ENCODE measurements around the gene GIMAP8.

The GIMAP8 gene

DNA sequence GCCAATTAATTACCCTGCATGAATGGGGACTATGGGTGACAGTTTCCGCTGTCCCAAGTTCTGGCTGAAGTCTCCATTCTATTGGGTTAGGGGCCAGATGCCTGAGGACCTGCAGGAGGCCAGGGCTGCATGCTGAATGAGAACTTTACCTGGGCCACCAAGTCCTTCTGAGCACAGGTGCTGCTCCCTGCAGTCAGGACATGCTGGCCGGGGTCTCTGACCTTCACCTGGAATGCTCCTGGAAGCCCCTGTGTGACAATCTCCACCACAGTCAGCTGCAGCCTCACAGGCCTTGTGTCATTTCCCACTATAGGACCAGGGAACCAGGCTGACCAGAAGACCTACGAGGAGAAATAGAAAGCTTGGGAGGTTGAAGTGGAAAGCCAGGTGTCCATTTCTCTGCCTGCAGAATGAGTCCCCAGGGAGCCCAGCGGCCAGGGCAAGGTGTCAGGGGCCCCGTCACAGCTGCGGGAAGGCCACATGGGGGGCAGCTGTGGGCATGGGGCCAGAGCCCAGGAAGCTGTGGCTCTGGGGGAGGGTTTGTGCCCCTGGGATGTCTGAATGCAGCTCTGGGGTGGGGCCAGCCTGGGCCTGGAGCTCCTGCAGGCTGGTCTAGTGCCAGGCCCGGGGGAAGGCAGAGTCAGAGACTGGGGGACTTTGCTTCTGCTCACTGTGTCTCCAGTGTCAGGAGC lies 5.6 kb upstream of the GIMAP8 start:
- TF ChIP-seq EZH2phosphoT487 (IDR thresholded peaks at IDR 0.05; ENCODE audit: low read length) (no peak), EZH2 (optimal IDR thresholded peaks at IDR 0.05; ENCODE audit: low read depth, low read length) (no peak)
- TF ChIP-seq, protein P1, sequence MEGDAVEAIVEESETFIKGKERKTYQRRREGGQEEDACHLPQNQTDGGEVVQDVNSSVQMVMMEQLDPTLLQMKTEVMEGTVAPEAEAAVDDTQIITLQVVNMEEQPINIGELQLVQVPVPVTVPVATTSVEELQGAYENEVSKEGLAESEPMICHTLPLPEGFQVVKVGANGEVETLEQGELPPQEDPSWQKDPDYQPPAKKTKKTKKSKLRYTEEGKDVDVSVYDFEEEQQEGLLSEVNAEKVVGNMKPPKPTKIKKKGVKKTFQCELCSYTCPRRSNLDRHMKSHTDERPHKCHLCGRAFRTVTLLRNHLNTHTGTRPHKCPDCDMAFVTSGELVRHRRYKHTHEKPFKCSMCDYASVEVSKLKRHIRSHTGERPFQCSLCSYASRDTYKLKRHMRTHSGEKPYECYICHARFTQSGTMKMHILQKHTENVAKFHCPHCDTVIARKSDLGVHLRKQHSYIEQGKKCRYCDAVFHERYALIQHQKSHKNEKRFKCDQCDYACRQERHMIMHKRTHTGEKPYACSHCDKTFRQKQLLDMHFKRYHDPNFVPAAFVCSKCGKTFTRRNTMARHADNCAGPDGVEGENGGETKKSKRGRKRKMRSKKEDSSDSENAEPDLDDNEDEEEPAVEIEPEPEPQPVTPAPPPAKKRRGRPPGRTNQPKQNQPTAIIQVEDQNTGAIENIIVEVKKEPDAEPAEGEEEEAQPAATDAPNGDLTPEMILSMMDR (IDR thresholded peaks at IDR 0.05; ENCODE audit: low read length), result no peak
- no peak overlapping the region for H3K9ac ChIP-seq (ENCODE audit: low read length)

DNA sequence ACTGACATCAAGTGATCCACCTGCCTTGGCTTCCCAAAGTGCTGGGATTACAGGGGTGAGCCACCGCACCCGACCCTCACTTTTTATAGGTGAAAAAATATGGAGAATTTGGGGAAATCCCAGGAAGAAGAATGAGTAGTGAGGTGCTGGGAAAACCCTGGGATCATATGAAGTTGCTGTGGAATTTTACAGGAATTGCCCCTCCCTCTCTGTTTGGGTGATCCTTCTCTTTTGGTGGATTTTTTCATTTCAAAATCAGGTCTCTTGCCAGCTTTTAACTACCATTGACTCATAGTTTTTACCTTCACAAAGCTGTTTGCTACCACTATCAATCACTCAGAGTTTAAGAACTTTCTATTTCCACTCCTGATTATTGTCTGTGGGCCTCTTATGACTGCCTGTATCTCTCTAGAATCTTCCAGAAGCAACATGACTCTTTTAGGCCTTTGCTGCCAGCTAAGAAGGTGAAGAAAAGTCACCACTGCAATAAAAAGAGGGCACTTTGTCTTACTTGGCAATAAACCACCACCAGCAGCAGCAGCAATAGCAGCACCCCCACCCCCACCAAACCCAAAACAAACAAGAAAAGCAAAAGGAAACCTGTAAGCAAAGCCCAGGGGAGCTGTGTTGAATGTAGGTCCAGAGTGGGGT lies 4.0 kb upstream of the GIMAP8 start:
- no peaks in the 10 kb centered on the region for H3K27me3 ChIP-seq (replicated peaks; ENCODE audit: insufficient read depth, low read length)
- H3F3A ChIP-seq (ENCODE audit: insufficient read depth, low read length), result no peaks in the 10 kb centered on the region
- H3K9me3 ChIP-seq (replicated peaks; ENCODE audit: insufficient read depth, low read length), result no peaks in the 10 kb centered on the region
- H2AFZ ChIP-seq (ENCODE audit: low read length), result no peak overlapping the region
- TF ChIP-seq EZH2 (optimal IDR thresholded peaks at IDR 0.05; ENCODE audit: low read depth, low read length) (no peak), EZH2phosphoT487 (IDR thresholded peaks at IDR 0.05; ENCODE audit: low read length) (no peak)
- TF ChIP-seq, protein P1 (IDR thresholded peaks at IDR 0.05; ENCODE audit: low read length), result no peak
- H3K9ac ChIP-seq (ENCODE audit: low read length), result no peak overlapping the region
- DNase-seq, result no peak
- peaks cover 10% of the 10 kb centered on the region for H3K4me1 ChIP-seq (ENCODE audit: low read length)
- H3K79me2 ChIP-seq (ENCODE audit: low read length), result peaks cover 15% of the 10 kb centered on the region
- H3K9me2 ChIP-seq (replicated peaks; ENCODE audit: insufficient read depth, low read length), result no peaks in the 10 kb centered on the region
- no peak overlapping the region for H3K4me3 ChIP-seq (ENCODE audit: low read length)
- no peak overlapping the region for H3K27ac ChIP-seq (ENCODE audit: low read length)
- H4K20me1 ChIP-seq (ENCODE audit: insufficient read depth, low read length), result no peaks in the 10 kb centered on the region
- H3K36me3 ChIP-seq (replicated peaks; ENCODE audit: insufficient read depth, low read length), result peaks cover 8% of the 10 kb centered on the region; the same call in 1 of the 2 replicates
- H3K4me2 ChIP-seq (ENCODE audit: low read depth, low read length), result no peak overlapping the region

More for the DNA sequence above, 5.6 kb upstream of the GIMAP8 start:
- no peak for DNase-seq
- Histone ChIP-seq H3F3A (ENCODE audit: insufficient read depth, low read length) (no peaks in the 10 kb centered on the region), H2AFZ (ENCODE audit: low read length) (no peak overlapping the region), H3K9me3 (replicated peaks; ENCODE audit: insufficient read depth, low read length) (no peaks in the 10 kb centered on the region), H3K9me2 (replicated peaks; ENCODE audit: insufficient read depth, low read length) (no peaks in the 10 kb centered on the region), H3K4me3 (ENCODE audit: low read length) (no peak overlapping the region), H3K27ac (ENCODE audit: low read length) (no peak overlapping the region), H3K79me2 (ENCODE audit: low read length) (peaks cover 30% of the 10 kb centered on the region), H4K20me1 (ENCODE audit: insufficient read depth, low read length) (no peaks in the 10 kb centered on the region), H3K4me2 (ENCODE audit: low read depth, low read length) (no peak overlapping the region), H3K36me3 (replicated peaks; ENCODE audit: insufficient read depth, low read length) (peaks cover 12% of the 10 kb centered on the region), H3K27me3 (replicated peaks; ENCODE audit: insufficient read depth, low read length) (no peaks in the 10 kb centered on the region), H3K4me1 (ENCODE audit: low read length) (peaks cover 12% of the 10 kb centered on the region)

DNA sequence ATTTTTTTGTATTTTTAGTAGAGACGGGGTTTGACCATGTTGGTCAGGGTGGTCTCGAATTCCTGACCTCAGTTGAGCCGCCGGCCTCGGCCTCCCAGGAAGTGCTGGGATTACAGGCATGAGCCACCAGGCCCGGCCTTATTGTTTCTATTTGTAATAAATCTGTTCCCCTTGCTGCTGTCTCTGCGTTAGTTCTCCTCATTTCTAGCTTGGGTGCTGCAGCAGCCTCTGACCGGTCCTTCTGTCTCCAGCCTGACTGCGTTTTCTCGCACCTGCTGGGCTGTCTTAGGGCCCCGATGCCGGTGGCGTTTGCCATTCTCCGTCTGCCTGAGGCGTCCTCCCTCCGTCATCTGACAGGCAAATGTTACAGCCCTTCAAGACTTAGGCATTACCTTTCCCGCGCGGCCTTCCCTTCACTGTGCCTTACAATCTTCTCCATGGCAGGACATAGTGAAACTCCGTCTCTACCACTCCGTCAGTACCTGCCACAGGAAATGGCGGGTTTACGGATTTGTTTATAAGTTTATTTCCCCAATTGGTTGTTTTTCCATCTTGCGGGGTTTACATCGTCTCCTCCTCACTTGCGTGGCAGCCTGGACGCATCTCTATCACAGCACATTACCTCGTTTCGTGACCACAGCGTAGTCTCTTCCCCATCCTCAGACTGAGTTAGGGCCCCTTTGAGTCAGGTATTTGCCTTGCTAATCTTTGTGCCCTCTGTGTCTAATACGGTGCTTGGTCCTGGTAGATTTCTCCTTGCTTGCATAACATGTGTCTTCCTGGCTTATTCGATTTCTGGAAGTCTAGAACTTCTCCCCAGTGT lies 2.3 kb upstream of the GIMAP8 start:
- H3K9me3 ChIP-seq (replicated peaks; ENCODE audit: insufficient read depth, low read length), result no peaks in the 10 kb centered on the region
- H3K9me2 ChIP-seq (replicated peaks; ENCODE audit: insufficient read depth, low read length), result no peaks in the 10 kb centered on the region
- no peak overlapping the region for H3K4me3 ChIP-seq (ENCODE audit: low read length)
- no peaks in the 10 kb centered on the region for H3K36me3 ChIP-seq (replicated peaks; ENCODE audit: insufficient read depth, low read length)
- no peak overlapping the region for H2AFZ ChIP-seq (ENCODE audit: low read length)
- H3K79me2 ChIP-seq (ENCODE audit: low read length), result no peaks in the 10 kb centered on the region
- no peaks in the 10 kb centered on the region for H3K27me3 ChIP-seq (replicated peaks; ENCODE audit: insufficient read depth, low read length)
- H4K20me1 ChIP-seq (ENCODE audit: insufficient read depth, low read length), result no peaks in the 10 kb centered on the region
- no peak for DNase-seq
- H3K9ac ChIP-seq (ENCODE audit: low read length), result no peak overlapping the region
- H3F3A ChIP-seq (ENCODE audit: insufficient read depth, low read length), result no peaks in the 10 kb centered on the region
- H3K4me2 ChIP-seq (ENCODE audit: low read depth, low read length), result peak overlapping the region; percentile 1; the same call in 1 of the 2 replicates
- no peak overlapping the region for H3K27ac ChIP-seq (ENCODE audit: low read length)
- TF ChIP-seq EZH2 (optimal IDR thresholded peaks at IDR 0.05; ENCODE audit: low read depth, low read length) (no peak), EZH2phosphoT487 (IDR thresholded peaks at IDR 0.05; ENCODE audit: low read length) (no peak)
- TF ChIP-seq, protein P1 (IDR thresholded peaks at IDR 0.05; ENCODE audit: low read length), result no peak
- peaks cover 10% of the 10 kb centered on the region for H3K4me1 ChIP-seq (ENCODE audit: low read length)
